T-helper 1 cell treated with Interleukin-12 subunit alpha and Interleukin-12 subunit beta and Interleukin-4 antibody, amounts not matched to agents 30 μg/mL and 1 μg/mL, for 36 hours (primary cell): ENCODE data around the gene AP1B1.
"Not testable (repeated sequence)": the region's sequence is repeated elsewhere in the genome, so short reads cannot be mapped to it uniquely, and the experiment has no call there.

ENCODE experiments used
- H3K27ac Mint-ChIP-seq: one replicate; pipeline ENCODE4 v1.8.0; 2021; ENCODE audit warnings: mild to moderate bottlenecking, mixed read lengths
- H3K27me3 Mint-ChIP-seq: one replicate; pipeline ENCODE4 v1.8.0; 2021; ENCODE audit warnings: low read depth, mixed read lengths
- H3K36me3 Mint-ChIP-seq: one replicate; pipeline ENCODE4 v1.8.0; 2021; ENCODE audit warnings: low read depth, mixed read lengths
- H3K4me1 Mint-ChIP-seq: one replicate; pipeline ENCODE4 v1.8.0; 2021; ENCODE audit warnings: low read depth, mixed read lengths
- H3K4me3 Mint-ChIP-seq: one replicate; pipeline ENCODE4 v1.8.0; 2021; ENCODE audit warnings: mild to moderate bottlenecking, moderate library complexity, mixed read lengths
- H3K9me3 Mint-ChIP-seq: one replicate; pipeline ENCODE4 v1.8.0; 2021; ENCODE audit warnings: mixed read lengths

The AP1B1 gene

DNA sequence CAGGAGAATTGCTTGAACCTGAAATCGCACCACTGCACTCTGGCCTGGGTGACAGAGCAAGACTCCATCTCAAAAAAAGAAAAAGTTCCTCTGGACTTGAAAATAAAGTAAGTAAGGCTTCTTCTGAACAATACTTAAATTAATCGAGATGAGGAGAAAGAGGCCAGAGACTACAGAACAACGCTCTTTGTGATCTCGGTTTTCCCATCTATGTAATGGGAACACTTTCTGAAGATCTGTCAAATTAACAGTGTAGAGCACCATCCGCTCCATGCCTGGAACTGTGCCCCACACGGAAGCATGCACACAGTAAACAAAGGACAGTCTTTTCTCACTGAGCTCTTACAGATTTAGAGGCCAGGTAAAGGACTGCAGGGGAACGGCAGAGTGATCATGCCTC is 9.1 kb downstream of the AP1B1 start:
- Mint-ChIP-seq H3K4me3 (no peak overlapping the region), H3K36me3 (peaks cover 26% of the 10 kb centered on the region), H3K4me1 (peaks cover 36% of the 10 kb centered on the region), H3K27ac (no peak overlapping the region), H3K9me3 (no peaks in the 10 kb centered on the region), H3K27me3 (no peaks in the 10 kb centered on the region)

DNA sequence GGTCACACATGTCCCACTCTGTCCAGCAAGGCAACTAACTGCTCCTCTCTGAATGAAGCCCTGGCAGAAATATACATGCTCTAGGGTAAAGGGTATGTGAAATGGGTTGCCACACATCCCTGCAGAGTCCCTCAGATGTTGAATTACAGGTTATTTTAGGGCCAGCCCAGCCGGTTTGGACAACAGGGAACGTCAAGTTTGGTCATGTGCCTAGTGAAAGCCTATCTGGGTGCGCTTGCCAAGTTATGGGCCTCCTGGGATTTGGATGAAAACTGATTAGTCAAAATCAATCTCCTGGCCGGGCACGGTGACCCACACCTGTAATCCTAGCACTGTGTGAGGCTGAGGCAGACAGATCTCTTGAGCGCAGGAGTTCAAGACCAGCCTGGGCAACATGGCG is 10.4 kb downstream of the AP1B1 start:
- no peaks in the 10 kb centered on the region for H3K27me3 Mint-ChIP-seq
- no peaks in the 10 kb centered on the region for H3K9me3 Mint-ChIP-seq
- H3K27ac Mint-ChIP-seq: no peak overlapping the region
- peaks cover 34% of the 10 kb centered on the region for H3K4me1 Mint-ChIP-seq
- peaks cover 25% of the 10 kb centered on the region for H3K36me3 Mint-ChIP-seq
- no peak overlapping the region for H3K4me3 Mint-ChIP-seq

DNA sequence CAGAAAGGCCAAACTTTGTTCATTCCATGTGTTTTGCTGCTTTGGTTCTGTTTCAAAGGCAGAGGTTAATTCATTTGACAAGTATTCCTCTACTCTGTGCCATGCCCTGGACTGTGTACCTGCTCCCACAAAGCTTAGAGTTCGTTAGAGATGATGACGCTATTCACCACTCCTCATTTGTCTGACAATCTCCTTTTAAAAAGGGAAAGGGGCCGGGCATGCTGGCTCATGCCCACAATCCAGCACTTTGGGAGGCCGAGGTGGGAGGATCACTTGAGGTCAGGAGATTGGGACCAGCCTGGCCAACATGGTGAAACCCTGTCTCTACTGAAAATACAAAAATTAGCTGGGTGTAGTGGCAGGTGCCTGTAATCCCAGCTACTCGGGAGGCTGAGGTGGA is 11.7 kb downstream of the AP1B1 start:
- peaks cover 26% of the 10 kb centered on the region for H3K4me1 Mint-ChIP-seq
- H3K4me3 Mint-ChIP-seq, H3K27me3 Mint-ChIP-seq, H3K9me3 Mint-ChIP-seq, H3K27ac Mint-ChIP-seq: not testable (repeated sequence)
- H3K36me3 Mint-ChIP-seq: peaks cover 22% of the 10 kb centered on the region

DNA sequence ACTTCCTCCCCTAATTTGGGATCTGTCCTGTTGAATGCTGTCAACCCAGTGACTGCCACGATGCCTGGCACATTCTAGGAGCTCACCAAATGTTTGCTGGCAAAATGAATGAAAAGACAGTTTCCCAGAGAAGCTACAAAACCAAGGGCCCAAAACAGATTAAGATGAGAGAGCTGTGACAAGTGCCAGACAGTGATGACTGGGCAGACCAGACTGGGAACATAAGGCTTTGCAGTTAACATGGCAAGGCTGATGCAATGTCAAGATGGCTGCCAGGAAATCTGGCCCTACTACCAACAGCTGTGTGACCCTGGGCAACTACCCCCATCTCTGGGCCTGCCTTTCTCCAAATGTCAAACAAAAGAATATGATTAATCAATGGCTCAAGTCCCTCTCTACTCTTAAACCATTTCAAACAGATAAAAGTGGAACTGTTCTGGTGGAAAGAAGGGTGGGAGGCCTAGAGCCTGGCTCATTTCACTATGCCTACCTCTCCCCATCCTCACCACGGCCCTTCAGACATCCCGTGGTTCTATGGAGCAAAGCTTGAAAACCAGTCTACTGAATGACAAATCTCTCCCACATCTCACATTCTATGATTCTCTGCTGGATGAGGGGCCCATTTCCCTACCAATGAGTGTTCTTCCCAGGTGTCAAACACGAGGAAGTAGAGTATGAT is 12.8 kb downstream of the AP1B1 start:
- H3K27me3 Mint-ChIP-seq: no peaks in the 10 kb centered on the region
- H3K9me3 Mint-ChIP-seq: no peaks in the 10 kb centered on the region
- peak overlapping the region; percentile 19 for H3K27ac Mint-ChIP-seq
- H3K4me3 Mint-ChIP-seq: no peak overlapping the region
- peaks cover 19% of the 10 kb centered on the region for H3K36me3 Mint-ChIP-seq
- H3K4me1 Mint-ChIP-seq: peaks cover 21% of the 10 kb centered on the region

DNA sequence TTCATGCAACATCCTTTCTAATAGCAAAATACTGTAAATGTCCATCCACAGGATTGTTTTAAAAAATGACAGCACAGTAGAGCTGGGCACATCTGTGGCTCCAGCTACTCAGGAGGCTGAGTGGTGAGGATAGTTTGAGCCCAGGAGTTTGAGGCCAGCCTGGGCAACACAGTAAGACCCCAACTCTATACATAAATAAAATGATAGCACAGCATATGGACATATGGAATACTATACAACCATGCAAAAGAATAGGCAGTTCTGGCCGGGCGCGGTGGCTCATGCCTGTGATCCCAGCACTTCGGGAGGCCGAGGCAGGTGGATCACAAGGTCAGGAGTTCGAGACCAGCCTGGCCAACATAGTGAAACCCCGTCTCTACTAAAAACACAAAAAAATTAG is 13.6 kb downstream of the AP1B1 start:
- not testable (repeated sequence) for H3K4me3 Mint-ChIP-seq, H3K27me3 Mint-ChIP-seq, H3K9me3 Mint-ChIP-seq, H3K27ac Mint-ChIP-seq
- Mint-ChIP-seq H3K4me1 (peaks cover 16% of the 10 kb centered on the region), H3K36me3 (peaks cover 19% of the 10 kb centered on the region)

DNA sequence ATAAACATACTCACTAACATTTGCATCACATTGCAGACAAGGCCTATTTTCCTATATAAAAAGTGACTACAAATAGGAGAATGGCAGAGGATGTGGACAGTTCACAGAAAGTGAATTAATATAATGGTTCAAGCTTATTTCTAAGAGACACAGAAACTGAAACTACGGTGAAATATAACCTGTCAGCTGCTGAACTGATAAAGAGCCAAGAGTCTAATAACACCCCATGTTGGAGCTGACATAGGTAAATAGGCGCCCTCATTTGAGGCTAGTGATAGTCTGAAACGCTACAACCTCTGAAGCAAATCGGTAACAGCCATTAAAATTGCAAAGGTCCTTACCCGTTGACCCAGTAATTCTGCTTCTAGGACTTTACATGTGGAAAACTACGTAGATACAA is 14.0 kb downstream of the AP1B1 start:
- Mint-ChIP-seq H3K27ac (no peak overlapping the region), H3K4me3 (no peak overlapping the region), H3K27me3 (no peaks in the 10 kb centered on the region), H3K4me1 (peaks cover 14% of the 10 kb centered on the region), H3K36me3 (peaks cover 19% of the 10 kb centered on the region), H3K9me3 (no peaks in the 10 kb centered on the region)

DNA sequence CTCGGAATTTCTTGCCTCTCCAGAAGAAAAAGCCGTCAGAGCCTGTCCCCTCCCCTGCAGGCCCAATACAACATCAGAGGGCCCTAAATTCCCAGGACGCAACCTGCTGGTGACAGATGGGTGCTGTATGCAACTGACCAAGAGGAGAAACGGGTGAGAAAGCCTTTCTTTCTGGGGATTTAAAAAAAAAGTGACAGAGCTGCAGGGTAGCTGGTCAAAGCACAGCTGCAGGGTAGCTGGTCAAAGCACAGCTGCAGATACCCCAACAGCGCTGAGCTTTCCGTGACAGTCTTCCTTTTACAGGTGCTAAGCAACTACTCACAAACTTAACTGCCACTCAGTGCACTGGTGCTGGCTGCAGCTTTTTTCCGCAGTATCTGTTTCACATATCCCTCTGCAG is 17.8 kb downstream of the AP1B1 start:
- no peaks in the 10 kb centered on the region for H3K9me3 Mint-ChIP-seq
- H3K27ac Mint-ChIP-seq: no peak overlapping the region
- H3K36me3 Mint-ChIP-seq: peaks cover 11% of the 10 kb centered on the region
- no peaks in the 10 kb centered on the region for H3K27me3 Mint-ChIP-seq
- peaks cover 4% of the 10 kb centered on the region for H3K4me1 Mint-ChIP-seq
- no peak overlapping the region for H3K4me3 Mint-ChIP-seq

DNA sequence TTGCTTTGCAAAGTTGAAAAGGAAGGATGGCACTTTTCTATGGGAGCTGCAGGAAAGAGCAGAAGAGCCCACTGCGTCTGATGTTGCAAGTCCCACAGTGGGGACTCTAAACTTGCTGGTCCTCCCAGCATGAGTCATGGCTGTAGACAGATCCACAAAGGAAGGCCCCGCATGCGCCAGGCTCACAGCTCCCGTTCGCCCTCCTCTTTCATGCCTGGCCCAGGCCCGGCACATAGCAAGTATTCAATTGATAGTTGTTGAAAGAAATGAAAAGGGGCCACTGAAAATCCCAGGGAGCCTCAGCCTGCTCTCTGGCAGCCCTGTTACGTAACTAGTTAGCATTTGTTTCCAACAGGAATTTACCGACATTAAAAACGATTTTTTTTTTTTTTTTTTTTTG is 18.9 kb downstream of the AP1B1 start:
- H3K9me3 Mint-ChIP-seq: no peaks in the 10 kb centered on the region
- peaks cover 4% of the 10 kb centered on the region for H3K4me1 Mint-ChIP-seq
- H3K27me3 Mint-ChIP-seq: no peaks in the 10 kb centered on the region
- peaks cover 9% of the 10 kb centered on the region for H3K36me3 Mint-ChIP-seq
- H3K27ac Mint-ChIP-seq: no peak overlapping the region
- H3K4me3 Mint-ChIP-seq: no peak overlapping the region

DNA sequence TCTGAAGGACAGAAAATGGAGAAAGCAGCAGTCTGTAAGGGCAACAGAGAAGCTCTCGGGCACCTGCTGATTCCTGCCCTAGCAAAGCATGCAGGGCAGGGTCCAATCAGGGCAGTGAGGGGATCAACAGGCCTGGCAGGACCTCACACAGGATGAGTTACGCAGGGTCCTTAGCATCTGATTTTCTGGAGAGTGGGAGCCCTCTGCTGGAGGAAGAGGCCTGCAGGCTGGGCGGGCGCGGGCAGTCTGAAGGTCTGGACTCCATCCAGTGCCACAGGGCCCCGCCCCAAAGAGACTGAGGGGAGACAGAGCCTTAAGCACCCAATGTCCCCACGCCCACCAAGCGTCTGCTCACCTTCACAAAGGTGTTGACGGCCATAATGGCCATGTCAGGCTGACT is 28.9 kb downstream of the AP1B1 start:
- H3K36me3 Mint-ChIP-seq: peaks cover 21% of the 10 kb centered on the region
- no peaks in the 10 kb centered on the region for H3K9me3 Mint-ChIP-seq
- no peak overlapping the region for H3K4me3 Mint-ChIP-seq
- no peaks in the 10 kb centered on the region for H3K27me3 Mint-ChIP-seq
- H3K27ac Mint-ChIP-seq: no peak overlapping the region
- no peaks in the 10 kb centered on the region for H3K4me1 Mint-ChIP-seq

DNA sequence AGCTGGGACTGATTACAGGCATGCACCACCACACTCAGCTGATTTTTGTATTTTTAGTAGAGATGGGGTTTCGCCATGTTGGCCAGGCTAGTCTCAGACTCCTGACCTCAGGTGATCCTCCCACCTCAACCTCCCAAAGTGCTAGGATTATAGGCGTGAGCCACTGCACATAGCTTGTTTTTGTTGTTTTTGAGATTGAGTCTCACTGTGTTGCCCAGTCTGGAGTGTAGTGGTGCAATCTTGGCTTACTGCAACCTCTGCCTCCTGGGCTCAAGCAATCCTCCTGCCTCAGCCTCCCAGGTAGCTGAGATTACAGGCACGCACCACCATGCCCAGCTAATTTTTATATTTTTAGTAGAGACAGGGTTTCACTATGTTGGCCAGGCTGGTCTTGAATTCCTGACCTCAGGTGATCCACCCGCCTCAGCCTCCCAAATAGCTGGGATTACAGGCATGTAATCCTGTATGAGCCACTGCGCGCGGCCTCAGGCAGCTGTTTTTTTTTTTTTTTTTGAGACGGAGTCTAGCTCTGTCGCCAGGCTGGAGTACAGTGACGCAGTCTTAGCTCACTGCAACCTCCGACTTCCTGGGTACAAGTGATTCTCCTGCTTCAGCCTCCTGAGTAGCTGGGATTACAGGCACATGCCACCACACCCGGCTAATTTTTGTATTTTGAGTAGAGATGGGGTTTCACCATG is 31.0 kb downstream of the AP1B1 start:
- H3K4me1 Mint-ChIP-seq, H3K9me3 Mint-ChIP-seq, H3K27me3 Mint-ChIP-seq, H3K4me3 Mint-ChIP-seq, H3K27ac Mint-ChIP-seq: not testable (repeated sequence)
- peaks cover 25% of the 10 kb centered on the region for H3K36me3 Mint-ChIP-seq

DNA sequence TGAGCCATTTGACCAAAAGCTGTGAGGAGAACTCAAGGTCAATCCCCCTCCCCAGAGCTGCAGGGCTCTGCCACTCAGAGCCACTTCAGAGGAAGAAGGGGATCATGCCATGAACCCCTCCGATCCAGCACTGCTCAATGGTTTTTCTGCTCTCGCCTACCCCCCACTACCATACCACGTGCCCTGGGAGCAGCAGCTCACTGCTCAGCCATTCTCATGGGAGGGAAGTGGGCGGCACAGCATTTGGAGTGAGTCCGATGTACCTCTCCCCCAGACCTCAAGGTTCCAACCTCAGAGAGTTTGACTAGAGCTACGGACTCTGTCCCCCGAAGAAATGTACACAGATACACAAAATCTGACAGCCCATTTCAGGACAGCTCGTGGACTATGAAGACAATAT is 34.5 kb downstream of the AP1B1 start:
- Mint-ChIP-seq H3K4me1 (no peaks in the 10 kb centered on the region), H3K36me3 (peaks cover 34% of the 10 kb centered on the region), H3K9me3 (no peaks in the 10 kb centered on the region), H3K27ac (no peak overlapping the region), H3K4me3 (no peak overlapping the region), H3K27me3 (no peaks in the 10 kb centered on the region)

DNA sequence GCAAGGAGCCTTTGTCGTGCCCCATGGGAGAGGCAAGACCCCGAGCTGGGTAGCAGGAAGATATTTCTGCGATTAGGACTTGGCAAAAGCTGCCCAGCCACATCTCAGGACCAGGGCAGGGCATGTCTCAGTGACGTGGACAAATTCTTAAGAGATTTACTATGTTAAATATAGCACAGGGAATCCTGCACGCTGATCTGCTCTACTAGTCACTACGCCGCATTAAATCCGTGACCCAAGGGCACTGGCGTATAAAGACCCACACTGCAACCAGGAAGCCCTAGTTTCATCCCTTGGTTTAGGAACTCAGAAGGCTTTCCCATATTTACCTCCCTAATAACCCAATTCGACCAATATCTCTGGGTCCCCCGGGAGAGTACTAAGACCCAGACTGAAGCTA is 35.1 kb downstream of the AP1B1 start:
- Mint-ChIP-seq H3K27me3 (no peaks in the 10 kb centered on the region), H3K4me3 (no peak overlapping the region), H3K36me3 (peaks cover 37% of the 10 kb centered on the region), H3K9me3 (no peaks in the 10 kb centered on the region), H3K27ac (no peak overlapping the region), H3K4me1 (no peaks in the 10 kb centered on the region)

DNA sequence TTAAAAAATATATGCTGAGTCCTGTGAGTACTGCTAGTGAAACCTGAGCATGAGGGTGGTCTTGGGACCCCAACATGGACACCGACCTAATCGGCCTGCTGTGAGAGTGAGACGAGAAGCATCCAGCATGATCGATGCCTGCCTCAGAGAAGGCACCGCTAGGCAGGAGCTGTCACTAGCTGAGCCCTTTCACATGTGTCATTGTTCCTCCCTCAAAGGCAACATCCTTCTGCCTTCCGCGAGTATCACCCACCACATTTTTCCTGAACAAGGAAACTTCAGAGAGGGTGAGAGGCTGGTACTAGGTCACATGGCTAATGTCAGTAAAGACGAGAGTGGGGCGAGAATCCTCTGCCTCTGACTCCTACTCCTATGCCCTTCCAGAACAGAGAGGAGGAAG is 35.6 kb downstream of the AP1B1 start:
- H3K36me3 Mint-ChIP-seq: peaks cover 35% of the 10 kb centered on the region
- H3K4me3 Mint-ChIP-seq: no peak overlapping the region
- no peak overlapping the region for H3K27ac Mint-ChIP-seq
- no peaks in the 10 kb centered on the region for H3K27me3 Mint-ChIP-seq
- no peaks in the 10 kb centered on the region for H3K4me1 Mint-ChIP-seq
- no peaks in the 10 kb centered on the region for H3K9me3 Mint-ChIP-seq

DNA sequence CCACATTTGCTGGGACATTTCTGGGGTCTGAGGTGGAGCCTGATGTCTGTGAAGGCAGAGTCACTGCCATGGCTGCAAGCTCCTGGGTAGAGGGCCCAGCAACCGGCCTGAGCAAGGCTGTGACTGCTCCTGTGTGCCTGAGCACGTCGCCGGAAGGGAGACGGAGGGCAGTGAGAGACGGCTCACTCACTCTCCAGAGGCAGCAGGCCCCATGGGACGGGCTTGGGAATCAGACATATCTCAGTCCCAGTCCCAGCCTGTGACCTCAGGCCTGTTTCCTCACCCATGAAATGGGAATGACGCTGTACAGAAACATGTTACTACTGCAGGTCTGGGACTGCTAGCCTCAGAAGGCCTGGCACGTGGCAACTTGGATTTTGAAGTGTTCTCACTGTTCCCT is 36.5 kb downstream of the AP1B1 start:
- Mint-ChIP-seq H3K27me3 (no peaks in the 10 kb centered on the region), H3K9me3 (no peaks in the 10 kb centered on the region), H3K36me3 (peaks cover 39% of the 10 kb centered on the region), H3K4me3 (no peak overlapping the region), H3K4me1 (no peaks in the 10 kb centered on the region), H3K27ac (no peak overlapping the region)

DNA sequence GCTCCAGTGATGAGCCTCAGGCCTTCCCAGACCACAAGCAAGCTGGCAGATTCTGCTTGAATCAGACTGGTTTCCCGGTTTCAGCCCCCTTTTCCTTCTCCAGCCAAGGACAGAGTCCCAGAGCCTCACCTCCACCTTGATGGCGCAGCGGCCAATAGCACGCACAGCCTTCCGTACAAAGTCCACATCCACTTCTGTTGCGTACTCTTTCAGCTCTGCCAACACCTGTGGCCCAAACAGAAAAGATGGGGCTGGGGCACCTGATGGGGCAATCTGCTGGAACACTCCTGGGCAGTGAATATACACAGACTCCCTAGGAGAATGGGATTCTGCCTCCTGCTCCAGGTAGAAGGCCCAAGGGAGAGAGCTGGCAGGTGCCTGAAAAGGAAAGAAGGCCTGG is 37.3 kb downstream of the AP1B1 start:
- Mint-ChIP-seq H3K9me3 (no peaks in the 10 kb centered on the region), H3K36me3 (peaks cover 44% of the 10 kb centered on the region), H3K4me1 (no peaks in the 10 kb centered on the region), H3K4me3 (no peak overlapping the region), H3K27ac (no peak overlapping the region), H3K27me3 (no peaks in the 10 kb centered on the region)
